GM12874 (cell line): ENCODE data around the gene SETD2.

Experiments used
- TF ChIP-seq, protein P1 (sequence below): IDR thresholded peaks from 2 replicates; pipeline ENCODE4 v1.5.1; 2011; ENCODE audit warnings: low read depth, mild to moderate bottlenecking, control low read depth, low read length, moderate library complexity; ENCODE audit not compliant: insufficient read depth

Gene SETD2

DNA sequence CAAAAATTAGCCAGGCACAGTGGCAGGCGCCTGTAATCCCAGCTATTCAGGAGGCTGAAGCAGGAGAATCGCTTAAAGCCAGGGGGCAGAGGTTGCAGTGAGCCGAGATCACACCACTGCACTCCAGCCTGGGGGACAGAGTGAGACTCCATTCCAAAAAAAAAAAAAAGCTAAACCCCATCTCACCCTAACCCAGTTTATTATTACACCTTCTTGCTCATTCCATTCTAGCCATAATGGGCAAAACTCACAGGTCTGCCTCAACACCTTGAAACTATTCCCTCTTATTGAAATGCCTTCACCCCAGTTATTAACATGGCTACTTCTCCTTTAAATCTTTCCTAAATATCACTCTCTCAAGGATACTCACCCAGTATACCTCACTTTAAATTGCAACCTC, 4.1 kb downstream of the SETD2 start:
- TF ChIP-seq, protein P1, sequence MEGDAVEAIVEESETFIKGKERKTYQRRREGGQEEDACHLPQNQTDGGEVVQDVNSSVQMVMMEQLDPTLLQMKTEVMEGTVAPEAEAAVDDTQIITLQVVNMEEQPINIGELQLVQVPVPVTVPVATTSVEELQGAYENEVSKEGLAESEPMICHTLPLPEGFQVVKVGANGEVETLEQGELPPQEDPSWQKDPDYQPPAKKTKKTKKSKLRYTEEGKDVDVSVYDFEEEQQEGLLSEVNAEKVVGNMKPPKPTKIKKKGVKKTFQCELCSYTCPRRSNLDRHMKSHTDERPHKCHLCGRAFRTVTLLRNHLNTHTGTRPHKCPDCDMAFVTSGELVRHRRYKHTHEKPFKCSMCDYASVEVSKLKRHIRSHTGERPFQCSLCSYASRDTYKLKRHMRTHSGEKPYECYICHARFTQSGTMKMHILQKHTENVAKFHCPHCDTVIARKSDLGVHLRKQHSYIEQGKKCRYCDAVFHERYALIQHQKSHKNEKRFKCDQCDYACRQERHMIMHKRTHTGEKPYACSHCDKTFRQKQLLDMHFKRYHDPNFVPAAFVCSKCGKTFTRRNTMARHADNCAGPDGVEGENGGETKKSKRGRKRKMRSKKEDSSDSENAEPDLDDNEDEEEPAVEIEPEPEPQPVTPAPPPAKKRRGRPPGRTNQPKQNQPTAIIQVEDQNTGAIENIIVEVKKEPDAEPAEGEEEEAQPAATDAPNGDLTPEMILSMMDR: no peak

DNA sequence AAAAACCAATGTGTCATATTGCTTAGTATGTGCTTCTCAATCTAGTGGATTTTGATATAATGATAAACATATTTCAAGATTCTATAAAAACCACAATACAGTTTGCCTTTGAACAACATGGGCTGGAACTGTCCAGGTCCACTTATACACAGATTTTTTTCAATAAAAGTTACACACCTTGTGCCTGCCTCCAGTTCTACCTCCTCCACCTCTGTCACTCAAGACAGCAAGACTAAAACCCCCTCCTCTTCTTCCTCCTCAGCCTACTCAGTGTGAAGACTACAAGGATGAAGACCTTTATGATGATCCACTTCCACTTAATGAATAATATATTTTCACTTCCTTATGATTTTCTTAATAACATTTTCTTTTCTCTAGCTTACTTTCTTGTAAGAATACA, 5.7 kb downstream of the SETD2 start:
- TF ChIP-seq, protein P1: no peak

DNA sequence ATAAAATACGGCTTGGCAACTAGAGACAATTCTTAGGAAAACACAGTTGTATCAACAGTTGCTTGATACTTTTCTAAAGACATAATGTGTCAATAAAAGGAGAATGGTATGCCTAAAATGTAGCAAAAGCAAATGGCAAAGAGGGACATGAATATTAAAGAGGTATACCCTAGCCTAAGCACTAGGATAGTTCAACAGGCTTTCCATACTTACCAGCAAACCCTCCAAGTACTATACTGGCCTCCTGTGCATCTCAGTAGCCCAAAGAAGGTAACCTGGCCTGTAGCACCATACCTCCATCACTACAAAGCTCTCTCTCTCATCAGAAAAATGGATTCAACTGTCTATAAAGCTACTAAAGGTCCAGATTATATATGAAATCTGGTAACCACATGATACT, 7.5 kb downstream of the SETD2 start:
- TF ChIP-seq, protein P1: no peak

DNA sequence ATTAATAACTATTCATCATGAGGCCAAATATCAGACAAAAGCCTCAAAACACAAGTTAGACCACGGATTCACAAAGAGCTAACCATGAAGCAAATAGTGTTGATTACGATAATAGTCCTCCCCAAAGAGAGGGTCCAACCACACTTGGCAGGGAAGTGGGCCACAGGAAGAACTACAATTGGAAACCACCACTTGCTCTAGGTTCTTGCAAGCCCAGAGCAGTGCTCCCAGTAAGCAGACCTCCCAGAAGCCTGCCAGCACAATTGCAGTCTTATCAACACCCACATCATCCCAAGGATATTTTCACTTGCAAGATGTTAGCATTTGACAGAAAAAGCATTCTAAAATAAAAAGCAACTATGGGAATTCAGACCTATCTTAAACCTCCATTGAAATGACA, 11.3 kb downstream of the SETD2 start:
- TF ChIP-seq, protein P1: no peak

DNA sequence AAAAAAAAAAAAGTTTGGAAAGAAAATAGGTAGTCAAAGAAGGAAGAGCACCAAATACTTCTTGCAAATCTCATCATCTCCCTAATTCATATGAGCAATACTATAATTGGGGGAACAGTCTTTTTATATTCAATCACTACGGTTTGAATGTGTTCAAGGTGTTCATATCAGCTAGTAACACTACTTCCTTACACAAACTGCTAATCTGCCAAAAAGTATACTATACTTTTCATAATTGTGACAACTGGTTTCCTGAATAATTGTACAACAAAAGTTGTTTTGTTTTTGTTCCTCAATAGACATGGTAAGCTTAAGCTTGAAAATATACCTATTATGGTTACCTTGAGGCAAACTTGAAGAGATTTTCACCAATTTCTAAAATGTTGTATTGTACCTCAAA, 12.1 kb downstream of the SETD2 start:
- TF ChIP-seq, protein P1: no peak

DNA sequence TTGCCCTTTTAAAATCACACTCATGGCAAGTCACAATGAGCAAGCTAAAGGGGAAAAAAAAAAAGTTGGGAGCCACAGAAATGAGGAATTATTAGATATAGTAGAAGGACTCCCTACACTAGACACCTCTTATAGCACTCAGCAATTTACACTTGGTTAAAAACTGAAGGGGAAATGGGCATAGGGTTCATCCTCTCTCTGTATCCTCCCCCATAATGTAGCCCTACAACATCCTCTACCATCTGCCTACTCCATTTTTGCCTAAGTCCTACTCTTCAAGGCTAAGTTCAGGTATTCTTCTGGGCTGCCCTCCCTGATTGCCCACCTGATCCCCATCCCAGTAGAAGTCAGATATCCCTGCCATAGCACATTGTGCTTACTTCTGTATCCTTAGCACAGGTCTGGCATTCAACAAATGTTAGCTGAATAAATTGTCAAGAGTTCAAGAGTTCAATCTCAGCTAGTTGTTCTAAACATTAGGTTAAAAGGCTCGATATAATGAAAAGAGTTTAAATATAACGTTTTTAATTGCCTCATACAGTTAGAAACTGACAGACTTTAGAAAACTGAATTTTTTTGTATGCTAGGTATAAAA, 14.5 kb downstream of the SETD2 start:
- TF ChIP-seq, protein P1: no peak

DNA sequence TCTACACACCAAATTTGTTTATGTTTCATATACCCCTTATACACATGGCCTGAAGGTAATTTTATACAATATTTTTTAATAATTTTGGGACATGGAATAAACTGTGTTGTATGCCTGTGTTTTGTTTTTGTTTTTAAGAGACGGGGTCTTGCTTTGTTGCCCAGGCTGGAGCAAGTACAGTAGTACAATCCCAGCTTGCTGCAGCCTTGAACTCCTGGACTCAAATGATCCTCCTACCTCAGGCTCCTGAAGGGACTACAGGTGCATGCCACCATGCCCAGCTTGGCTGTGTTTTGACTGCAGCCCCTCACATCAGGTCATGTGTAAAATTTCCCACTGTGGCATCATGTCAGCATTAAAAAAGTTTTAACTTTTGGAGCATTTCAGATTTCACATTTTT, 18.6 kb downstream of the SETD2 start:
- TF ChIP-seq, protein P1: no peak
